Neural progenitor cell (in vitro differentiated cells): ENCODE data around the gene AGAP9. TPM values are rescaled to one million over a fixed set of nuclear protein-coding genes. Genes with fewer than 3 reads are reported as not detected.

ENCODE experiments used
- DNase-seq: peaks from one replicate; pipeline ENCODE4 v3.0.0-alpha.2; 2016; ENCODE audit warnings: low spot score
- H2AFZ ChIP-seq: fragments of 200-600 bp; sonication (generic); replicated peaks from 2 replicates; pipeline ENCODE4 v1.6.1; 2016; ENCODE audit warnings: antibody characterized with exemption
- H3F3A ChIP-seq: fragments of 200-600 bp; sonication (generic); 2 replicates; pipeline ENCODE4 v1.6.1; 2016; ENCODE audit warnings: antibody characterized with exemption, low read depth
- H3K27ac ChIP-seq: fragments of 200-600 bp; sonication (generic); 2 replicates; pipeline ENCODE4 v1.5.1; 2016; ENCODE audit warnings: mild to moderate bottlenecking
- H3K27me3 ChIP-seq: fragments of 200-600 bp; sonication (generic); 2 replicates; pipeline ENCODE4 v1.6.1; 2016; ENCODE audit warnings: mild to moderate bottlenecking, moderate library complexity
- H3K36me3 ChIP-seq: fragments of 200-600 bp; sonication (generic); 2 replicates; pipeline ENCODE4 v1.5.1; 2016
- H3K4me1 ChIP-seq: fragments of 200-600 bp; sonication (generic); 2 replicates; pipeline ENCODE4 v1.6.1; 2016; ENCODE audit warnings: mixed run types
- H3K4me2 ChIP-seq: fragments of 200-600 bp; sonication (generic); 2 replicates; pipeline ENCODE4 v1.6.1; 2016
- H3K4me3 ChIP-seq: fragments of 200-600 bp; sonication (generic); 2 replicates; pipeline ENCODE4 v1.5.1; 2016
- H3K79me2 ChIP-seq: fragments of 200-600 bp; sonication (generic); 2 replicates; pipeline ENCODE4 v1.6.1; 2016; ENCODE audit warnings: low read depth
- H3K9ac ChIP-seq: fragments of 200-600 bp; sonication (generic); 2 replicates; pipeline ENCODE4 v1.6.1; 2016
- H3K9me3 ChIP-seq: fragments of 200-600 bp; sonication (generic); 2 replicates; pipeline ENCODE4 v1.5.1; 2016; ENCODE audit warnings: low read depth
- H4K20me1 ChIP-seq: fragments of 200-600 bp; sonication (generic); 2 replicates; pipeline ENCODE4 v1.6.1; 2016; ENCODE audit warnings: low read depth
- H3K27ac Mint-ChIP-seq: 3 replicates; pipeline ENCODE4 v1.8.0; 2021; ENCODE audit warnings: mixed read lengths
- H3K27me3 Mint-ChIP-seq: 2 replicates; pipeline ENCODE4 v1.8.0; 2022; ENCODE audit warnings: low read depth, mild to moderate bottlenecking, inconsistent platforms, moderate library complexity, mixed read lengths; ENCODE audit not compliant: insufficient read depth
- H3K36me3 Mint-ChIP-seq: 3 replicates; pipeline ENCODE4 v1.8.0; 2021; ENCODE audit warnings: mixed read lengths
- H3K4me1 Mint-ChIP-seq: 3 replicates; pipeline ENCODE4 v1.8.0; 2021; ENCODE audit warnings: mixed read lengths
- H3K4me3 Mint-ChIP-seq: 3 replicates; pipeline ENCODE4 v1.8.0; 2021; ENCODE audit warnings: mild to moderate bottlenecking, moderate library complexity, mixed read lengths
- H3K9me3 Mint-ChIP-seq: 3 replicates; pipeline ENCODE4 v1.8.0; 2020; ENCODE audit warnings: mixed read lengths
- CTCF ChIP-seq: fragments of 200-600 bp; sonication (generic); IDR thresholded peaks from 2 replicates; pipeline ENCODE4 v1.5.1; 2017; ENCODE audit warnings: antibody characterized with exemption, mild to moderate bottlenecking
- EZH2 ChIP-seq: fragments of 200-600 bp; sonication (generic); IDR thresholded peaks from 2 replicates; pipeline ENCODE4 v1.6.1; 2017; ENCODE audit warnings: antibody characterized with exemption, mild to moderate bottlenecking, moderate library complexity
- EZH2phosphoT487 ChIP-seq: fragments of 200-600 bp; sonication (generic); IDR thresholded peaks from 2 replicates; pipeline ENCODE4 v1.6.1; 2017; ENCODE audit warnings: antibody characterized with exemption
- small RNA-seq: library from RNA; depleted of rRNA; stranded (forward); fragments of <200 nt; gene quantifications from one replicate; pipeline ENCODE3, GENCODE V24; 2015
- total RNA-seq: library from RNA; depleted of rRNA; stranded (reverse); fragments of >200 nt; gene quantifications from 2 replicates; pipeline ENCODE4 v1.2.3, GENCODE V29; 2015; ENCODE audit warnings: low replicate concordance

Gene AGAP9
- total RNA-seq, 1 donor from 2014 or later, result 11.5 TPM

DNA sequence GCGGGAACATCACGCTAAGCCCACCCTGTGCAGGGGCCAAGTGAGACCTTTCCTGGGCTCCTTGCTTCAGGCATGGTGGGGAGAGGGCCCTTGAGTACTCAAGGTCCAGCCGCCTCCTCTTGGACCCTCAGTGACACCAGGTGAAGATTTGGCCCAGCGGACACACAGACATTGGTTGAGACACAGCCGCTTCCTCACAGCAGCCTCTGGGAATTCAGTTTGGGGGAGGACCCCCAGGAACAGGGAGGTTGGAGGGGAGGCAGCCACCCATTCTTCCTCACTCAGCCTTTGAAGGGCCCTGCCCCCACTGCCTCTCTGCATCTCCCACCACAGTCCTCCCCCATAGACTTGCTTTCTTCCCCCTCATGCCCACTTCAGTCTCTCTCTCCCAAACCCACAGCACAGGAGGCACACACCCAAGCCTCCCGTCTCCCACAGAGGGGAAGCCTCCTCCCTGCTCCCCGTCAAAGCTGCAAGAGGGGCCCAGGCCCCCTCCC lies 71.4 kb downstream of the AGAP9 start:
- H3K4me1 ChIP-seq, result no peaks in the 10 kb centered on the region
- H3K9me3 Mint-ChIP-seq, result no peaks in the 10 kb centered on the region
- no peak overlapping the region for H2AFZ ChIP-seq
- no peaks in the 10 kb centered on the region for H4K20me1 ChIP-seq
- H3K27ac ChIP-seq, result no peak overlapping the region
- H3K4me3 Mint-ChIP-seq, result no peak overlapping the region
- H3K27me3 ChIP-seq, result no peaks in the 10 kb centered on the region
- no peaks in the 10 kb centered on the region for H3K9me3 ChIP-seq
- H3K4me1 Mint-ChIP-seq, result peaks cover 15% of the 10 kb centered on the region
- H3K27me3 Mint-ChIP-seq, result peaks cover 14% of the 10 kb centered on the region
- no peaks in the 10 kb centered on the region for H3F3A ChIP-seq
- TF ChIP-seq EZH2phosphoT487, result no peak
- no peak for TF ChIP-seq EZH2
- TF ChIP-seq CTCF, result no peak
- no peak for DNase-seq
- H3K4me2 ChIP-seq, result no peak overlapping the region
- H3K79me2 ChIP-seq, result no peaks in the 10 kb centered on the region
- no peaks in the 10 kb centered on the region for H3K36me3 ChIP-seq
- H3K4me3 ChIP-seq, result no peak overlapping the region
- H3K27ac Mint-ChIP-seq, result peak overlapping the region; percentile 9
- no peaks in the 10 kb centered on the region for H3K36me3 Mint-ChIP-seq
- H3K9ac ChIP-seq, result no peak overlapping the region

Small RNAs within 50 kb of the gene (small RNA-seq; reads per million reads assigned to genes)
- gene AL591684.3 (not detected), gene RNA5SP312 (not detected)

Other genes with a start within 250 kb of the AGAP9 start
- 0.28 and 1.6 TPM in 2 replicates for gene GDF10, start 223.4 kb downstream of the AGAP9 start, total RNA-seq
- gene GDF2, start 201.2 kb downstream of the AGAP9 start, total RNA-seq, result 0.19 TPM in 1 of 2 replicates, not detected in the other
- not detected in 2 replicates for gene RBP3, start 175.3 kb downstream of the AGAP9 start, total RNA-seq
- gene ZNF488, start 139.3 kb downstream of the AGAP9 start, total RNA-seq, result not detected in 2 replicates
- not detected in 2 replicates for gene ANXA8, start 39.5 kb downstream of the AGAP9 start, total RNA-seq
- not detected in 2 replicates for gene FAM25G, start 31.9 kb downstream of the AGAP9 start, total RNA-seq
- gene SYT15B, start 240.0 kb upstream of the AGAP9 start, total RNA-seq, result not detected in 2 replicates